DMS 273 treated with DMSO at 0.1 percent for 48 hours (cell line): ENCODE measurements around the gene TTLL10.
"Not testable (repeated sequence)": the region's sequence is repeated elsewhere in the genome, so short reads cannot be mapped to it uniquely, and the experiment has no call there.

Experiments used
- DNase-seq: peaks from one replicate; lab custom pipeline; 2025; lab: John Stamatoyannopoulos, UW

TTLL10 gene

DNA sequence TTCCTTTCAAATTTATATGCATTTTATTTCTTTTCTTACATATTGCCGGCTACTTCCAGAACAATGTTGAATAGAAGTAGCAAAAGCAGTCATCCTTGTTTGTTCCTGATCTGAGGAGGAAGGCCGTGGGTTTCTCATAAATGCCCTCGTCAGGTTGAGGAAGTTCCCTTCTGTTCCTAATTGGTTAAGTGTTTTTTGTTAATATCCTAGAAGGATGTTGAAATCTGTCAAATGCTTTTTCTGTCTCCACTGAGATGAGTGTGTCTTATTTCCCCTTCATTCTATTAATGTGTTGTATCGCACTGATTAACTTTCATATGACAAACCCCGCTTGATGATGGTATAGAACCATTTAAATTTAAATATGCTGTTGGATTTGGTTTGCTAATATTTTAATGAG, 15.4 kb downstream of the TTLL10 start:
- DNase-seq, result no peak

DNA sequence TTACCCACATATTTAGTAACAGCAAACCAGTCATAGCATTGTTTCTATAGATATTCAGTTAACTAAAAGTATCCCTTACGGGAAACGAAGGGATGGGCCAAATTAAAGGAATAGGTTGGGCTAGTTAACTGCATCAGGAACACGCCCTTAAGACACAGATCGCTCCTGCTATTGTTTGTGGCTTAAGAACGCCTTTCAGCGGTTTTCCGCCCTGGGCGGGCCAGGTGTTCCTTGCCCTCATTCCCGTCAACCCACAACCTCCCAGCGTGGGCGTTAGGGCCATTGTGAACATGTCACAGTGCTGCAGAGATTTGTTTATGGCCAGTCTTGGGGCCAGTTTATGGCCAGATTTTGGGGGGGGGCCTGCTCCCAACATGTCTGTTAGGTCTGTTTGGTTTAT, 18.1 kb downstream of the TTLL10 start:
- DNase-seq, result no peak

DNA sequence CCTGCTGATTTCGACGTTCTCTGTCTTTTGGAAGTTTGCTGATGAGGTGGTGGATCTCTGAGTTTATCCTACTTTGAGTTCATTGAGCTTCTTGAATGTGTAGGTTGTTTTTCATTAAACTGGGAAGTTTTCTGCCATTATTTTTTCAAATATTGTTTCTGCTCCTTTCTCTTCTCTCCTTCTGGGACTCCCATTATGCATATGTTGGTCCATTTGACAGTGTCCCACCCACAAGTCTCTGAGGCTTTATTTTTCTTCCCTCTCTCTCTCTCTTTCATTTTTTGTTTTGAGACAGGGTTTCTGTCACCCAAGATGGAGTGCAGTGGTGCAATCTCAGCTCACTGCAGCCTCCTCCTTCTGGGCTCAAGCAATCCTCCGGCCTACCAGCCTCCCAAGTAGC, 21.0 kb downstream of the TTLL10 start:
- DNase-seq, result no peak

DNA sequence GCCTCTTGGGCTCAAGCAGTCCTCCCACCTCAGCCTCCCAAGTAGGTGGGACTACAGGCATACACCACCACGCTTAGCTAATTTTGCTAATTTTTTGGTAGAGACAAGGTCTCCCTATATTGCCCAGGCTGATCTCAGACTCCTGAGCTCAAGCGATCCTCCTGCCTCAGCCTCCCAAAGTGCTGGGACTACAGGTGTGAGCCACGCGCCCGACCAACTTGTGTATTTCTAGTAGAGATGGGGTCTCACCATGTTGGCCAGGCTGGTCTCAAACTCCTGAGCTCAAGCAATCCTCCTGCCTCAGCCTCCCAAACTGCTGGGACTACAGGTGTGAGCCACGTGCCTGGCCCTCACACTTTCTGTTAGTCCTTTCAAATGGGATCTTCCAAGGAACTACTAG, 22.0 kb downstream of the TTLL10 start:
- not testable (repeated sequence) for DNase-seq

DNA sequence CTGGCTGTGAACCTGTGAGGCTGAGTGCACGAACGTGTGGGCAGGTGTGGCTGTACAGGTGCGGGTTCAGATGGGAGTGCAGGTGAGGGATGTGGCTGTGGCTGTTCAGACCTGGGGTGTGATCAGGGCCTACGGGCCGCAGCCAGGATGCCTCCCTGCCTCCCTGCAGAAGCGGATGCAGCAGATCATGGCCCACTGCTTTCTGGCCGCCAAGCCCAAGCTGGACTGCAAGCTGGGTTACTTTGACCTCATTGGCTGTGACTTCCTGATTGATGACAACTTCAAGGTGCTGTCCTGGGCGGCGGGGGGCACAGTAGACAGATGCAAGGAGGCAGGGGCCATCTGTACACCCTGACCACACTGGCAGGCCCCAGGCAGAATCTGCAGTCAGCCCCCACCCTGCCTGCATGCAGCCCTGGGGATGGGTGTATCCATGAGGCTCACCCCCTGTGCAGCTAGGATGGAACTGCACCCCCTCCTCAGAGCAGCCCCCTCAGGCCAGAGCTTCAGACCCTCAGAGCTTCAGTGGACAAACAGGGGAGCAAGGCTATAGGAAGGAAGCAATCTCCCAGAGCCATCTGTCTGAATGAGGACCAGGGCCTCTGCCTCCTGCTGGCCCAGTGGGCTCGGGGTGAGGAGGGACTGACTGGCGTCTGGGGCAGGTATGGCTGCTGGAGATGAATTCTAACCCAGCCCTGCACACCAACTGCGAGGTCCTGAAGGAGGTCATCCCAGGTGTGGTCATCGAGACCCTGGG, 22.9 kb downstream of the TTLL10 start:
- DNase-seq, result no peak

DNA sequence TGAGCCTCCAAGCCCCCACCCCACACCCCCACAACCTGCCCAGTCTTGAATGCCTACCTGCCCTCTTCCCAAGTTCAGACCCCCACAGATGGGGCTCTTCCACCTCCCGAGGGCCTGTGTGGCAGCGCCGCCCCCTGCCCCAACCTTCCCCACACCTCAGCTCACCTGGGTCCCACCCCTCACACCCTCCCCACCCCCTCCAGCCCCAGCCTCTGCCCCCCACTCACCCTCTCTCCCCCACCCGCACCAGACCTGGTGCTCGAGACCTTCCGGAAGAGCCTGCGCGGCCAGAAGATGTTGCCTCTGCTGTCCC, 23.5 kb downstream of the TTLL10 start:
- no peak for DNase-seq

DNA sequence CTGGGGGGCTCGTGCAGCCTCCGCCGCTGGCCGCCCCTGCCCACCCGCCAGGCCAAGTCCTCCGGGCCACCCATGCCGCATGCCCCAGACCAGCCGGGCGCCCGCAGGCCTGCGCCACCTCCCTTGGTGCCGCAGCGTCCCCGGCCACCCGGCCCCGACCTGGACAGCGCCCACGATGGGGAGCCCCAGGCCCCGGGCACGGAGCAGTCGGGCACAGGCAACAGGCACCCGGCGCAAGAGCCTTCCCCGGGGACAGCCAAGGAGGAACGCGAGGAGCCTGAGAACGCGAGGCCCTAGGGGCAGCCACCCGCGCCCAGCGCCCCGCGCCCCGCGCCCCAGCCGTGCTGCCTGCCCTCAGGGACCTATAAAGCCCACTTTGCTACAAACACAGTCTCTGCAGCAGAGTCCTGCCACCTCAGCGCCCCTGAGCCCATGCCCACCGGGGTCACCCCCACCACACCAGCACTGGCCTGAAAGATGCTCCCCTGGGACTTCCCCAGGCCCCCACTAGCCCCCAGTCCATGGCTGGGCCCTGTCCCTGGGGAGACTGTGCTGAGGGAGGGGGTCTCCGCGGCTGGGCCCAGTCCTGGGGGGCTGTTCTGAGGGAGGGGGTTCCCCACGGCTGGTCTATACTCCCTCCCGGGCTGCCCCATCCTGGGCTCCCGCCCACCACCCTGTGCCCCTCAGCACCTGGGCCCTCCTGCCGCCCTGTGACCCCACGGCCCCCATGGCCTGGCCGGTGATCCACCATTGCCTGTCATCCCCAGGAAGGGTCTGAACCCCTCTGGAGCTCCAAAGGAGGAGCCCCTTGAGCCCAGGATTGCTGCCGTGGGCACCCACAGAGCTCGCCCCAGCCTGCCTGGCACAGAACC, 24.1 kb downstream of the TTLL10 start:
- no peak for DNase-seq

DNA sequence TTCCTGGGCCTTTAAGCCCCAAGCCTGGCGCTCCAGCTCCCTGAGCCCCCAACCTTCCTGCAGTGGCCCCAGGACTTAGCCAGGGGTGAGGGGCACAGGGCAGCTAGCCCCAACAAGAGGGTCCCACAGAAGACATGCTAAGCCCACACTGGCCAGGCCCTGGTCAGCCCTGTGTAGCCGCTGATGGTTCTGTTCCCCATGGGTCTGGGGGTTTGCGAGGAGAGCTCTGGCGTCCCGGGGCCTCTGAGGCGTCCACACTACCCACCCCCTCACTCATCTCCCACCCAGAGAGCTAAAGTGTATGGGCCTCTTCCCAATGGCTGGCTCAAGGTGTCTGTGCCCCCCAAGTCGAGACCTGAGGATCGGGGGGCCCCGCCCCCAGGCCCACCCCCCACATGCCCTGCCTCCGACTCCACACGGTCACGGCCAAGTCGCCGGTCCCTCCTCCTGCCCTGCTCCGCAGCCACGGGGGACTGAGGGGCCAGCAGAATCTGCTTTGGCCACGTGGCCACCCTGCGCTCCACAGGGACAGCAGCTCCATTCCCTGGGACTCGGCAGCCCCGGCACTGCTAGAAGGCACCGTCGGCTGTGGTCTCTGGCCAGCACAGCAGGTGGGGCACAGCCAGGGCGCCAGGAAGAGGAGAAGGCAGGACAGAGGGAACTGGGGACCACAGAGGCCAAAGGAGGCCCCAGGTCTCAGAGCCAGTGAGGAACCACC, 24.9 kb downstream of the TTLL10 start:
- no peak for DNase-seq

DNA sequence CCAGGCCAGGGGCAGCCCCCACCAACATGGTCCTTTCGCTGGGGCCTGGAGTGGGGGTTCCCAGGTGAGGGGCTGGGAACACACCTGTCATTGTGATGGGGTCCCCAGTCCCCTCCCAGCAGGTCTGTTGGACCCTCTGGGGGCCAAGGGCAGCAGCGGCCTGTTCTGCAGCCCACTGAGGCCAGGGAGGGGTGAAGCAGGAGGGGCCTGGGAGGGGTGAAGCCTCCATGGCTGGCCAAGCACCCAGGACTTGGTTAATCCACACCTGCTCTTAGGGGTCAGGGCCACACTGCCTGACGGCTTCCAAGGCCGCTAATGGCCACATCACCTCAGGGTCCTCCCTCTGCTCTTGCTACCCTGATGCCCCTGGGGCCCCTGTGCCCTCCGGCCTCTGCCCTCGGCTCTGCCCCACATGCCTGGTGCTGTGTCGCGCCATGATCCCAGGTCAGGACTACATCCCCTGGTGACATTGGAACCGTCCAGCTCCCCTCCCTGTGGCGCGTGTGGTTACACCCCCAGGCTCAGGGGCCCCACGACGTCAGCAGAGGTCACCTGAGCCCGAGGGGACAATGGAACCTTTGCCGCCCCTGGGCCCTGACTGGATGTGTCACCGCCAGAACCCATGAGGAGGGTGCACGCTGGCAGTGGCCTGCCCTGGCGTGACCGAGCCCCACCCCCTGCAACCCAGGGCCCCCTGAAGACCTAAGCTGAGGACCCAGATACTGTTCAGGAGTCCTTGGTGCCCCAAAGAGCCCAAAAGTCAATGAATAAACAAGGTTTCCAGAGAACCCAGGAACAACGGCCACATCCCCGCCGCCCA, 25.7 kb downstream of the TTLL10 start:
- no peak for DNase-seq

DNA sequence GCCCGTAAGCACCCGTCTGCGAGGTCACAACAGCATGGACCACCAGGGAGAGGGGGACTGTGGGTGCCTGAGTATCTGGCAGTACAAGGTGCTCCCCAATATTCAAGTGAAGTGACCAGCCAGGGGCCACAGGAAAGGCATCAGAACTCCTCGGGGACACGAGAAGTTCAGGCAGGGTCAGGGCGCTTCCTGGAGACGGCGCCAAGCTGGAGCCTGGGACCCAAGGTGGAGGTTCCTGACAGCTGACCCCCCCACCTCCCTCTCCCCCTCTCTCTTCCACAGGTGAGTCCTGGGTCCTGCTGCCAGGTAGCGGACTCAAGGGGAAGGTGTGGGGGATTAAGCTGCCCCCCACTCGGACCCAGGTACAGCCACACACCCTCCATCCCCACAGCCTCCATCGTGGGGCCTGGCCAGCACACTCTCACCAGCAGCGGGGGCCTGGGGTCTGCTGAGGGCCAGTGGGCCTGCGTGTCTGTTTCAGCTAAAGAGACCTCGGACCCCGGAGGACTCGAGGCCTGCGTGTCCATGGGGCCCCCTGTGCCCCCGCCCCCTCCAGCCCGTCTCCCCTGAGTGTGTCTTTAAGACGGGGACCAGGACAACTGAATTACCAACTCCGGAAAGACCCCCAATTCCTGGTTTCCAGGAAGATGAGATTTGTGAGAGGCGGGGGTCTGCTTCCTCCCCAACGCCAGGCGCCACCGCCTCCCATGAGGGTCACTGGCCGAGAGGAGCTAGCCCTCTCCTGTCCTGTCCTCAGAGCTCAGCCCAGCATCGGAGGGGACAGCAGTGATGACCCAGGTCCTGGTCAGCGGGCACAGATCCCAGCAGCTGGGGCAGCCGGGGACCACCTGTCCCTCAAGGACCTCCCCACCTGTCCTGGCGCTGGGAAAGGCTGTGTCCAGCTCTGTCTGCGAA, 26.5 kb downstream of the TTLL10 start:
- no peak for DNase-seq

DNA sequence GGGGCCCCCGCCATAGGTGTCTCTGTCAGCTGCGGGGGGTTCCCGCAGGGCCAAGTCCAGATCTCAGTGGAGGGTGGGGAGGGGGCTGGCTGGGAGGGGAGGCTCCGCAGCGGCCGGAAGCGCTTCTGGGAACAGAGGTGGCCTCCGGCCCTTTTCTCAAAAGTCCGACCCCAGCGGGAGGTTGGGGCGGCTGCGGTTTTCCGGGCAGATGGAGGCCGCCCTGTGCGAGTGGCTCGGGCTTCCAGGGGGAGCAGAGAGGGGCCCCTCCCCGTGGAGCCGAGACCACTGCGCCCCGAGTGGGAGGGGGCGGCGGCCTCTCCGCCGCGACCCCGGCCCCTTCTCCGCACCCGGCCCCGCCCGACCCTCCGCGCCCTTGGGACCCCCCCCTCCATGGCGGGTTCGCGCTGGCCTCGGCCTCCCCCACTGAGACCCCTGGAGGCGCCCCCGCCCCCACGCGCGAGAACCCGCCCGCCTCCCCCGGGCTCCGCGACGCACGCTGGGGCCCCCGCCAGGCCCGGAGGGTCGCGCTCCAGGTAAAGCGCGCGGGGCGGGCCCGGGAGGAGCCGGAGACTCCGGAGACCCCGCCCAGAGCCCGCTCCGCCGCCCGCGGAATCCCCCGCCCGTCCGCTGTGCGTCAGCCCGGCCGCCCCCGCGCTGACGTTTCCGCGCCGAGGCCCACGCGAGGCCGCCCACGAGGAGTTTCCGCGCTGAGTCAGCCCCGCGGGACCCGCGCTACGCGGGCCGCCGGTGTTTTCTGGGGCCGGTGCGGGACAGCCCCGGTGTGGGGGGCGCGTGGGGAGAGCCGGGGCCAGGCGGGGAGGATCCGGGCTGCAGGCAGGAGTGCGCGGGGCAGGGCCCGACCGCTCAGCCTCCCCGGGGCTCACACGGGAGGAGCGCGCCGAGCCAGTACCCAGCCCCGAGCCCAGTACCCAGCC, 27.5 kb downstream of the TTLL10 start:
- no peak for DNase-seq

DNA sequence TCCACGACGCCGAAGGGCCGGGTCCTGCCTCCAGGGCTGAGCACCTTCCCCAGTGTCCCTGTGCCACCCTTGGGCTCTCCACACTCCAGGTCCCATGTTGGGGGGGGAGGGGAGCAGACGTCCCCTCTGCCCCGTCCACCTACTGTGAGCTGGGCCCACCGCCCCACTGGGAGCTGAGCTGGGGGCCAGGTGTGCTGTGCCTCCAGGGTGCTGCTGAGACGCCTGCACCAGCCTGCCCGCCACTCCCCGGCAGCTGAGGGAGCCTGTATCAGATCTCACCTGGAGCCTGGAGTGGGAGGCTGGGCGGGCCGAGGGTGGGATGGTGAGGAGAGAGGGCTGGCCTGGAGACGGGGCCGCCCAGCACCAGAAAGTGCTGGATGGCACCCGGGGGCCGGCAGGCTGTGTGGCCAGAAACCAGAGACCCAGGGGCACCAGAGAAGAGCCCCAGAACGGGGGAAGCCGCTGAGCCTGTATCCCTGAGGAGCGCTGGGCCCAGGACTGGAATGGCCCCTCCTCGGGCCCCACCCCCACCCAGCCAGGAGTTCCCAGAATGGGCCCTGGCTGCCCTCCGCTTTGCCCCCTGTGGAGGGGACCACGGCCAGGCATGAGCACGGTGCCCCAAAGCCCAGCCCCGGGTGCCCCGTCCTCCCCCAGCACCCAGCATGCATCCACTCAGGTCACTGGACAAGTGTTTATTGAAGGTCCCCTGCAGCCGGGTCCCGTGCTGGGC, 29.3 kb downstream of the TTLL10 start:
- DNase-seq, result no peak

DNA sequence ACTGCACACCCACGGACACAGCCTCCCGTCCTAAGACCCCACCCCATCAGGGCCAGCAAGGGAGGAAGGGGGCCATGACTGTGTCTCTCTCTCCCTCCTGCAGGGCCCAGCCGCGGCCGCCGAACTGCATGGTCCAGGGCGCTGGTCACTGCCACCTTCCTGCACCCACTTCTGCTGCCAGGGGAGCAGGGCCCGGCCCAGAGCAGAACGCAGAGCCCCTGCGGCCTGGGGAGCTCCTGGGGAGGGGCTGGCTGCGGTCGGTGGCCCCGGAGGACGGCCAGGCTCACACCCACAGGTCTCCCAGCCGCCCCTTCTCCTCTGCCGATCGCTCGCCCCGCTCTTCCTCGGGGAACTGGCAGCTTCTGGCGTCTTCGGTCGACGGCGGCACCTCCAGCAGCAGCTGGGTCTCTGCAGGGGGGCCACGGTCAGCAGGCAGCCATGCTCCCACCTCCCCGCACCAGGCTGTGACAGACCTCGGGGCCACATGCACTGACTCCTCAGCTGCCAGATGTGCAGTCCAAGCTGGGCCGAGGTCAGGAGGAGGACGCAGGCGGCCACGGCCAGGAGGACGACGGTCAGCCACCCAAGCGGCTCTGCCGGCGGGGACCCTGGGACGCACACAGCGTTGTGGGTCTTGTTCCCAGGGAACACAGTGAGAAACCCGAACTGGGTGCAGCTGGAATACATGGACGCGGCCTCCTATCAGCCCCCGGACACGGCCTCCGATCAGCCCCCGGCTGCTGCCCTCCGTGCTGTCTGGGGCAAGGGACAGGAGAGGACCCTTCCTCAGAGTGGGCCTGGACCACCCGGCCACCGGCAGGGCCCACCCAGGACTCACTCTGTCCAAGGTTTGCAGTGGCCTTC, 30.1 kb downstream of the TTLL10 start:
- no peak for DNase-seq

DNA sequence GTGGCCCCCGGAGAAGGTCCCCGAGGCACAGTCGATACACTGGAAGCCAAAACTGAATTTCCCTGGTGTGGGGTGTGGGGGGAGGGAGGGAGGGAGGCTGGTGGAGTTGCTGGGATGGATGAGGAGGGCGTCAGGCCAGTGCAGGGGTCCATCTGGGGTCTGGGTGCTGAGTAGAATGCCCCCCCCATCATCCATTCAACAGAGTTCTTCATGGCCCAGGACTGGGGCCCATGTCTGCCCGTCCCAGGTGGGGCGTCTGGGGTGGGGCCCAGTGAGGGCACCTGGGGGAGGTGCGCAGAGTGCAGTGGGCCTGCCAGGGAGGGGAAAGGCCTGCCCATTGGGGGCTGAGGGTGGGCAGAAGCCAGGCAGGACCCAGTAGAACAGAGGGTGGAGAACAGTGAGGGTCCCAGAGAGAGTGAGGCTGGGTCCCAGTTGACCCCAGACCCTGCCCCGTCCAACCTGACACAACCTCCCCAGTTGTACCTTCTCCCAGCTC, 30.8 kb downstream of the TTLL10 start:
- DNase-seq, result no peak

DNA sequence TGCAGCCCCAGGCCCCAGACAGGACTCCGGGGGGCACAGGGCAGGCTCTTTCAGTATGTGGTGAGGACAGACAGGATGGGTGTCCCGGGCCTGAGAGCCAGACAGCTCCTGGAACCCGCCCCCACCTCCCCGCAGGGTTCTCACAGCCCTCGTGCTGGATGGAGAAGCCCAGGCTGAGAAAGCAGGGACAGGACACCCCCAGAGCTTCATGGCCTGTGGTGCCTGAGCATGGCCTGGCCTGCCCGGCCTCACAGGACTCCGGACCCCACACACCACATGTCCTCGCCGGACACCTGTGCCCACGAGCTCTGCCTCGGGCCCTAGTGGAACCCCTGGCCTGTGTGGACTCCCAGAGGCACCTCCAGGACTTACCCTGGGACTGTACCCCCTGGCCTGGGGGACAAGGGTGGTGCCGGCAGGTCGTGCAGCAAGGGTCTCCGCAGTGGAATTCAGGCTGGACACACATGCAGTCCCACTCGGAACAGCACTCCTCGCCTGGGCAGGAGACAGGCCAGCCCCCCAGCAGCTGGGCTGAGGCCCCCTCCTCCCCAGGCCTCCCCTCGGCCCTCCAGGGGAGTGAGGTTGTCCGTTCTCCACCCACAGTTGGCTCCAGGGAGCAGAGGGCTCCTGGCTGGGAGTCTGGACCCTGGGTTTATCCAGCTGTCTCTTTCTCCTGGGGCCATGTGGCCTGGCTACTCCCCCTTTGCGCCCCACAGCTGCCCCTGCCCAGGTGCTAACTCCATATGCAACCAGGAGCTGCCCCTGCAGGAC, 31.5 kb downstream of the TTLL10 start:
- no peak for DNase-seq

DNA sequence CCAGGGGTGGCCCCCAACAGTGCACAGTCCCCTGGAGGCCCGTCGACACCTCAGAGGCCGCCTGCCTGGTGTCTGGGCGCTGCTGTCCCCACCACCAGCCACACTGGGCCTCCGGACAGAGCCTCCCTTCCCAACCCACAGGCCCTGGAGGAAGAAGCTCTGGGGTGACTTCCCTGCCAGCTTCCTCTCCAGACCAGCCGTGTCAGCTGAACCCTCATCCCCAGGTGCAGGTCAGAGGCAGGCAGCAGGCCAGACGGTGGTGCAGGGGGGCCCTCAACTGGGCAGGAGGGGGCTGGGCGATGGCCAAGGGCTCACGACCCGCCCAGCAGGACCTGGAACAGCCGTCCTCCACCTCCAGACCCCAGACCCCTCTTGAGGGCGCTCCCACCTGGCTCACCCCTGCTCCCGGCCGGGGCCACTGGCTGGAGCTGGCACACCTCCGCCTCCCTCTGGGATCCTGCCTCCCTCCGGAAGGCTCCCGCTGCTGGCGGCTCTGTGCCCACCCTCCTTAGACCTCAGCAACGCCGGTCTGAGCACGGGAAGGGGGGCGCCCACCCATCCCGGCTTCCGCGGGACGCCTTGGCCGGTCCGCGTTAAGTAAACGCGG, 32.2 kb downstream of the TTLL10 start:
- no peak for DNase-seq
